Hepatocyte (in vitro differentiated cells): Measurements from ENCODE around the gene TOP3B.

Experiments
- CTCF ChIP-seq: fragments of 200-600 bp; sonication (generic); IDR thresholded peaks from 2 replicates; pipeline ENCODE4 v1.5.1; 2016; ENCODE audit warnings: antibody characterized with exemption, mild to moderate bottlenecking; ENCODE audit not compliant: poor library complexity
- EZH2 ChIP-seq: fragments of 200-600 bp; sonication (generic); IDR thresholded peaks from 2 replicates; pipeline ENCODE4 v1.6.1; 2016; ENCODE audit warnings: antibody characterized with exemption, mild to moderate bottlenecking, borderline replicate concordance
- EZH2phosphoT487 ChIP-seq: fragments of 200-600 bp; sonication (generic); IDR thresholded peaks from one replicate; pipeline ENCODE4 v1.6.1; 2018; ENCODE audit warnings: antibody characterized with exemption, mild to moderate bottlenecking, low read depth, moderate library complexity; ENCODE audit not compliant: unreplicated experiment, severe bottlenecking

- no peak for TF ChIP-seq EZH2phosphoT487
- no peak for TF ChIP-seq CTCF
- no peak for TF ChIP-seq EZH2
Measured at GRCh38 chr22:21963286-21963685, 19.3 kb downstream of the TOP3B start.
